Retinal pigment epithelial cell (primary cell): ENCODE data around the gene ACTL7A.
A peak's percentile ranks its signal among the peaks of the same experiment; 100 is the strongest.
"Not testable (repeated sequence)": the region's sequence is repeated elsewhere in the genome, so short reads cannot be mapped to it uniquely, and the experiment has no call there.

Source experiments
- DNase-seq: peaks from one replicate; pipeline ENCODE4 v3.0.0-alpha.2; 2010; ENCODE audit warnings: low read depth
- H3K4me3 ChIP-seq: 2 replicates; pipeline ENCODE4 v1.5.1; 2011; ENCODE audit warnings: mild to moderate bottlenecking, low read length, control low read depth, moderate library complexity
- TF ChIP-seq, protein P1 (sequence below): conservative IDR thresholded peaks from 2 replicates; pipeline ENCODE4 v1.5.1; 2011; ENCODE audit warnings: low read depth, low read length, control low read depth, inconsistent platforms

Gene ACTL7A

DNA sequence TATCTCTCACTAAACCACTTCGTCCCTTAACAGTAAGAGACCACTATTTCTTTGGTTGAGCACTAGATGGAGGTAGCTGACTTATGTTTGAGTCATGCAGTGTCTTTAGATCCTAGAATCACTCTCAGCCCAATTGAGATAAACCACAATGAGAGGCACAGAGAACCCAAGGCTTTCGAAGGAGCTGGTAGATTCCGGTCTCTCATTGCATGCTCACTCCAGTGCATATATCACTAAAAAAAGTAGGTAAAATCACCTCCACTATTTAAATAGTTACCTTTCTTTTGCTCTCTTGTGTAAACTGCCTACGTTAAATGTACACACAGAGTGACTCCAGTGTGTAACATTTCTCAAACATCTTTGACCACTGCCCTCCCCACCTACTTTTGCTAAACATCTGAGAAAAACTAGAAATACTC, 27.6 kb downstream of the ACTL7A start:
- no peak overlapping the region for H3K4me3 ChIP-seq
- TF ChIP-seq, protein P1, sequence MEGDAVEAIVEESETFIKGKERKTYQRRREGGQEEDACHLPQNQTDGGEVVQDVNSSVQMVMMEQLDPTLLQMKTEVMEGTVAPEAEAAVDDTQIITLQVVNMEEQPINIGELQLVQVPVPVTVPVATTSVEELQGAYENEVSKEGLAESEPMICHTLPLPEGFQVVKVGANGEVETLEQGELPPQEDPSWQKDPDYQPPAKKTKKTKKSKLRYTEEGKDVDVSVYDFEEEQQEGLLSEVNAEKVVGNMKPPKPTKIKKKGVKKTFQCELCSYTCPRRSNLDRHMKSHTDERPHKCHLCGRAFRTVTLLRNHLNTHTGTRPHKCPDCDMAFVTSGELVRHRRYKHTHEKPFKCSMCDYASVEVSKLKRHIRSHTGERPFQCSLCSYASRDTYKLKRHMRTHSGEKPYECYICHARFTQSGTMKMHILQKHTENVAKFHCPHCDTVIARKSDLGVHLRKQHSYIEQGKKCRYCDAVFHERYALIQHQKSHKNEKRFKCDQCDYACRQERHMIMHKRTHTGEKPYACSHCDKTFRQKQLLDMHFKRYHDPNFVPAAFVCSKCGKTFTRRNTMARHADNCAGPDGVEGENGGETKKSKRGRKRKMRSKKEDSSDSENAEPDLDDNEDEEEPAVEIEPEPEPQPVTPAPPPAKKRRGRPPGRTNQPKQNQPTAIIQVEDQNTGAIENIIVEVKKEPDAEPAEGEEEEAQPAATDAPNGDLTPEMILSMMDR = peak; percentile 41
- no peak for DNase-seq

DNA sequence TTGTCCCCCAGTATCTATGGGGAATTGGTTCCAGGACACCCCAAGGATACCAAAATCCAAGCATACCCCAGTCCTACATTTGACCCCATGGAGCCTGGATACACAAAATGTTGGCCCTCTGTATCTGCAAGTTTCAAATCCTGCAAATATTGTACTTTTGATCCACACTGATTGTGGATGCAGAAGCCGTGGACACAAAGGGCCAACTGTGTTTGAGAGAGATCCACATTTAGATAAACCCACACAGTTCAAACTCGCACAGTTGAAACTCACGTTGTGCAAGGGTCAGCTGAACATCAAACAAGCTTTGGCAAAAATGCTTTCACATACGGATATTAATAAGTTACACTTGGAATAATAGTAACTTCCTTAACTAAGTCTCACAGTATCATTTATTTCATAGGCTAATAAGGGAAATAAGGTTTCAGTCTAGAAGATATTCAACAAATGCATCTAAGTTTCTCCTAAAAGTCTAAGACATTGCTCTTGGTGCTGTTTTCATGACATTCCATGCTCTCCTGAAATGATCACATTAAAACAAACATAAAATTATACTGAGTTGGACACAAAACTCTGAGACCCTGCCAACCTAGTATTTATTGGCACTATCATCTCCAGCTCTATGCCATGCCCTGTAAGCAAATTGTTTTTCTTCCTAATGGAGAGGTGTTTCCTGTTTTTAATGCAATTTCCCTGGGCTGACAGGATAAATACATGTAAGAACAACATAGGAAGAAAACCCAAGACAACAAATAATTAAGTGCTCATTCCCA, 32.3 kb downstream of the ACTL7A start:
- TF ChIP-seq, protein P1 = no peak
- DNase-seq = no peak
- no peak overlapping the region for H3K4me3 ChIP-seq

DNA sequence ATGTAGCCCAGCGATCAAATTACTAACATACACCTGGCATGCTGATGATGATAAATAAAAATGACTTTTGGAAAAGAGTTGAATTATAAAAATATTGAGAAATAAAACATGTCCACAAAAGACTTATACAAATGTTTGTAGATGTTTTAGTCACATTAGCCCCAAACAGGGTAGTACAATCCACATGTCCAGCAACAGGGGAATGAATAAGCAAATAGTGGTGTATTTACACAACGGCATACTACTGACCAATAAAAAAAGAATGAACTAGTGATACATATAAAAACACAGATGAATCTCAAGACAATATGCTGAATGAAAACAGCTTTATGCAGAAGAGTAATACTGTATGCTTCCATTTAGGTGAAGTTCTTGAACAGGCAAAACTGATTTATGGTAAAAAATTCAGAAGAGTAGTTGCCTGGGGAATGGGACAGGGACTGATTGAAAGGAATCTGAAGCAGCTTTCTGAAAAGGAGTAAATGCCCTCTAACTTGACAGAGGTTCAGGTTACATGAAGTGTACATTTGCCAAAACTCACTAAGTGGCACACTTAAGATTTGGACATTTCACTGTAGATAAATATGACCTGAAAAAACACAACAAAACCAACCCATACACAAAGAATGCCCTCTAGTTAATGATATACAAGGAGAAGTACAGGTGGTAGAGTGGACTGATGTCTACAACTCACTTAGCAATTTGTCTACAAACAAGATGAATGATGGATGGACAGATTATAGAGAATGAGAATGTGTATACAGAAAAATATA, 35.4 kb downstream of the ACTL7A start:
- no peak overlapping the region for H3K4me3 ChIP-seq
- TF ChIP-seq, protein P1 = no peak
- DNase-seq = no peak

DNA sequence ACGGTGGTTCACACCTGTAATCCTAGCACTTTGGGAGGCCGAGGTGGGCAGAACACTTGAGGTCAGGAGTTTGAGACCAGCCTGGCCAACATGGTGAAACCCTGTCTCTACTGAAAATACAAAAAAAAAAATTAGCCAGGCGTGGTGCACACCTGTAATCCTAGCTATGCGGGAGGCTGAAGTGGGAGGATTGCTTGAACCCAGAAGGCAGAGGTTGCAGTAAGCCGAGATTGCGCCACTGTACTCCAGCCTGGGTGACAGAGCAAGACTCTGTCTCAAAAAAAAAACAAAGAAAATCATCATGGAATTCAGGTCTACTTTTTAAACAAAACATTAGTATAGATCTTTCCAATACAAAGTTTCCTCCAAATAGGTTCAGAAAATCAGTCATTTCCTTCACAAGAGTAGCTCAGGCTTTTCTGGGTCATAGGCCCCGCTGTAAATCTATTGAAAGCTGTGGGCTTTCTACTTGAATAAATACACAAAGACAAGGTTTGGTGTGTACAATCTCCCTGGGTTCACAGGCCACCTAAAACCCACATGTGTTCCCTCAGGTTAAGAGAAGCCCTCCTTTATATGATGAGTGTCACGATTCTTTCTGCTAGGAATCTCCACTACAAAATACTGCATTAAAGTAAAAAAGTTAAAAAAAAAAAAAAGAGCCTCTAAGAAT, 37.1 kb downstream of the ACTL7A start:
- not testable (repeated sequence) for H3K4me3 ChIP-seq, DNase-seq

DNA sequence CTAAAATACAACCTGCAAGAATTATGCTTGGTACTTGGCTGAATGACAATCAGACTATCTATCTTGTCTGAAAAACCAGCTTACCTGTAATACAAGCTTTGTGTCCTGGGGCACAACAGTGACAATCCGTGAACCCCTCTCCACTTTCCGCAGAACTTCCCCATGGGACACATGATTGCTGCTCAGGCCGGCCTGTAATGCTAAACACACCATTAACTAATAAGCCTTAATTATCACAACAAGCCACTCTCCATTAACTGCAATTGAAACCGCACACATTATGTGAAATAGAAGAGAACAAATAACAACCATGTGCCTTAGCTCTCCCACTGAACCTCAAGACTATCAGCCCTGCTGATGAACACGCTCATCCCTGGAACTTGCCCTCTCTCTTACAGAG, 38.1 kb downstream of the ACTL7A start:
- H3K4me3 ChIP-seq = no peak overlapping the region
- DNase-seq = no peak
- TF ChIP-seq, protein P1 = no peak

DNA sequence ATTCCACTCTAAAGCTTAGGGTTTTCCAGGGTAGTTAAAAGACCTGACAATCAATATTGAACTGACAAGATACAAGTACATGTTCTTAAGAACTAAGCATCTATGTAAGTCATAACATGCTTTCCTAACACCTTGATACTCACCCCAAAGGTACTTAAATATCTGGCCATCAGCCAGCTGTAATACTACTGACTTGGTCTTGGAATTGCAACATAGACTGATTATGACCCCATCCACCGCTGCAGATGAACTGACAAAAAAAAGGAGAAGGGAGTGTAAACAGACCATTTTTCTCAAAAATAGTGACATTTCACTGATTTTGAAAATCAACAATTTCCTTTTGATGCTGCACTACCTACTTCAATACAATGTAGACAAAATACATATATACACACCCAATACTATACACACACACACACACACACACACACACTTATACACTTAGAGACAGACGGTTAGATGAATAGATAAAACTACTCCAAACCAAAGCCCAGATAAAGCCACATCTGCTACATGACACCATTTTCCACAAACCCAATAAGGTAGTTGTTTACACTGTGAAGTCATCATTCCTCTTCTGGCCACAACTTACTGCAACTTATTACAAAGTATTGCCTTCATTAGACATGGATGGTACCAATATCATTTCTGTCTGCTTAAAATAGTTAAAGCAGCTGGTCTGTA, 41.5 kb downstream of the ACTL7A start:
- no peak overlapping the region for H3K4me3 ChIP-seq
- DNase-seq = no peak

DNA sequence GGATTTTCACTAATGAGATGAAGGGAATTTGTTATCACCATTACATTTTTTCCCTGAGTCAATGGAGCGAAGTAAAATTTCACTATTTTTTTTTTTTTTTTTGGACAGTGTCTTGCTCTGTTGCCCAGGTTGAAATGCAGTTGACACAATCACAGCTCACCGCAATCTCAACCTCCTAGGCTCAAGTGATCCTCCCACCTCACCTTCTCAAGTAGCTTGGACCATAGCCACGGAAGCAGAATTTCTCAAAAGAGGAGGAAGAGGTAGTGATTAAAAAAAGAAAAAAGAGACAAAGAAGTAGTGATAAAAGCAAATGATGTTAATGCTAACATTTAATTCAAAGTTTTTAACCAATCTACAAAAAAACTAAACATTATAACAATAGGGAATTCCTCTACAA, 42.1 kb downstream of the ACTL7A start:
- no peak overlapping the region for H3K4me3 ChIP-seq
- TF ChIP-seq, protein P1 = no peak
- no peak for DNase-seq

More for the DNA sequence above, 41.5 kb downstream of the ACTL7A start:
- TF ChIP-seq, protein P1 = no peak
